Astrocyte (in vitro differentiated cells and primary cell): Measurements from ENCODE around the gene SLC6A3. TPM values are rescaled to one million over a fixed set of nuclear protein-coding genes. Genes with fewer than 3 reads are reported as not detected.

Experiments used
- DNase-seq: peaks from one replicate; pipeline ENCODE4 v3.0.0-alpha.2; 2010; ENCODE audit warnings: low read depth
- FAIRE-seq: peaks from 2 replicates; lab custom pipeline; 2011; peaks lifted over from hg19 to GRCh38; lab: Jason Lieb, UNC
- H2AFZ ChIP-seq: 2 replicates; pipeline ENCODE4 v1.6.0; 2012; ENCODE audit warnings: low read depth, low read length, inconsistent platforms
- H3K27ac ChIP-seq: 2 replicates; pipeline ENCODE4 v1.5.1; 2011; ENCODE audit warnings: low read depth, low read length, inconsistent platforms
- H3K27me3 ChIP-seq: 2 replicates; pipeline ENCODE4 v1.6.0; 2011; ENCODE audit warnings: low read length, inconsistent platforms; ENCODE audit not compliant: insufficient read depth
- H3K36me3 ChIP-seq: 2 replicates; pipeline ENCODE4 v1.5.1; 2011; ENCODE audit warnings: low read length, inconsistent platforms; ENCODE audit not compliant: insufficient read depth
- H3K4me1 ChIP-seq: 2 replicates; pipeline ENCODE4 v1.5.1; 2011; ENCODE audit warnings: low read length, inconsistent platforms; ENCODE audit not compliant: insufficient read depth
- H3K4me2 ChIP-seq: 2 replicates; pipeline ENCODE4 v1.6.0; 2012; ENCODE audit warnings: low read length, inconsistent platforms
- H3K4me3 ChIP-seq: 2 replicates; pipeline ENCODE4 v1.5.1; 2011; ENCODE audit warnings: low read depth, mild to moderate bottlenecking, low read length, inconsistent platforms; ENCODE audit not compliant: insufficient read depth
- H3K79me2 ChIP-seq: 2 replicates; pipeline ENCODE4 v1.6.0; 2012; ENCODE audit warnings: mild to moderate bottlenecking, low read length, inconsistent platforms; ENCODE audit not compliant: insufficient read depth
- H3K9ac ChIP-seq: 2 replicates; pipeline ENCODE4 v1.6.0; 2012; ENCODE audit warnings: mild to moderate bottlenecking, low read length, inconsistent platforms
- H3K9me3 ChIP-seq: 2 replicates; pipeline ENCODE4 v1.5.1; 2012; ENCODE audit warnings: low read depth, mild to moderate bottlenecking, low read length, inconsistent platforms; ENCODE audit not compliant: insufficient read depth
- H4K20me1 ChIP-seq: 2 replicates; pipeline ENCODE4 v1.6.0; 2012; ENCODE audit warnings: low read length, inconsistent platforms; ENCODE audit not compliant: insufficient read depth
- H3K27ac Mint-ChIP-seq: one replicate; pipeline ENCODE4 v1.8.0; 2021; ENCODE audit warnings: mild to moderate bottlenecking, mixed read lengths; ENCODE audit not compliant: unreplicated experiment
- H3K27me3 Mint-ChIP-seq: one replicate; pipeline ENCODE4 v1.8.0; 2021; ENCODE audit warnings: low read depth, mixed read lengths; ENCODE audit not compliant: unreplicated experiment
- H3K36me3 Mint-ChIP-seq: one replicate; pipeline ENCODE4 v1.8.0; 2021; ENCODE audit warnings: low read depth, mixed read lengths; ENCODE audit not compliant: unreplicated experiment
- H3K4me1 Mint-ChIP-seq: one replicate; pipeline ENCODE4 v1.8.0; 2021; ENCODE audit warnings: low read depth, mixed read lengths; ENCODE audit not compliant: unreplicated experiment
- H3K4me3 Mint-ChIP-seq: one replicate; pipeline ENCODE4 v1.8.0; 2021; ENCODE audit warnings: mild to moderate bottlenecking, moderate library complexity, mixed read lengths; ENCODE audit not compliant: unreplicated experiment
- H3K9me3 Mint-ChIP-seq: one replicate; pipeline ENCODE4 v1.8.0; 2021; ENCODE audit warnings: mild to moderate bottlenecking, mixed read lengths; ENCODE audit not compliant: unreplicated experiment
- CTCF ChIP-seq: IDR thresholded peaks from 2 replicates; pipeline ENCODE4 v1.5.1; 2011; ENCODE audit warnings: low read depth, mild to moderate bottlenecking, inconsistent platforms, low read length, moderate library complexity; ENCODE audit not compliant: insufficient read depth
- EZH2 ChIP-seq: IDR thresholded peaks from 2 replicates; pipeline ENCODE4 v1.6.1; 2012; ENCODE audit warnings: mild to moderate bottlenecking, low read length, inconsistent platforms; ENCODE audit not compliant: insufficient read depth
- total RNA-seq: library from RNA; stranded (reverse); gene quantifications from 2 replicates; pipeline ENCODE4 v1.2.1, GENCODE V29; 2021

The SLC6A3 gene
- total RNA-seq, 1 donor from 2014 or later: 0.07 TPM

- H3K27ac Mint-ChIP-seq: no peak overlapping the region
- H3K4me2 ChIP-seq: no peak overlapping the region
- no peaks in the 10 kb centered on the region for H4K20me1 ChIP-seq
- H3K36me3 ChIP-seq: no peaks in the 10 kb centered on the region
- peaks cover 6% of the 10 kb centered on the region for H3K36me3 Mint-ChIP-seq
- peaks cover 3% of the 10 kb centered on the region for H3K9me3 ChIP-seq
- H3K4me1 Mint-ChIP-seq: no peaks in the 10 kb centered on the region
- no peaks in the 10 kb centered on the region for H3K79me2 ChIP-seq
- H3K9me3 Mint-ChIP-seq: peaks cover 11% of the 10 kb centered on the region
- H3K27ac ChIP-seq: no peak overlapping the region
- no peak overlapping the region for H3K9ac ChIP-seq
- no peak overlapping the region for H2AFZ ChIP-seq
- DNase-seq (no peak), FAIRE-seq (no peak)
- TF ChIP-seq EZH2 (no peak), CTCF (no peak)
- H3K4me3 ChIP-seq: no peak overlapping the region
- H3K27me3 ChIP-seq: peaks cover 6% of the 10 kb centered on the region
- no peaks in the 10 kb centered on the region for H3K4me1 ChIP-seq
- H3K4me3 Mint-ChIP-seq: no peak overlapping the region
- peaks cover 52% of the 10 kb centered on the region for H3K27me3 Mint-ChIP-seq
Observed at GRCh38 chr5:1415626-1416360, 29.4 kb downstream of the SLC6A3 start.

GRCh38 chr5:1415059-1415425 is 30.2 kb downstream of the SLC6A3 start:
- H3K4me3 Mint-ChIP-seq: no peak overlapping the region
- no peak for FAIRE-seq
- H3K27me3 Mint-ChIP-seq: peaks cover 44% of the 10 kb centered on the region
- Histone ChIP-seq H2AFZ (no peak overlapping the region), H3K36me3 (no peaks in the 10 kb centered on the region), H4K20me1 (no peaks in the 10 kb centered on the region), H3K4me1 (no peaks in the 10 kb centered on the region), H3K79me2 (no peaks in the 10 kb centered on the region), H3K9me3 (peaks cover 3% of the 10 kb centered on the region), H3K9ac (no peak overlapping the region), H3K4me2 (no peak overlapping the region), H3K27me3 (peaks cover 6% of the 10 kb centered on the region), H3K4me3 (no peak overlapping the region), H3K27ac (no peak overlapping the region)
- DNase-seq: no peak
- no peak overlapping the region for H3K27ac Mint-ChIP-seq
- H3K9me3 Mint-ChIP-seq: peaks cover 9% of the 10 kb centered on the region
- TF ChIP-seq EZH2: no peak
- no peak for TF ChIP-seq CTCF
- peaks cover 5% of the 10 kb centered on the region for H3K36me3 Mint-ChIP-seq
- no peaks in the 10 kb centered on the region for H3K4me1 Mint-ChIP-seq
